SH-SY5Y (cell line): Measurements from ENCODE around the gene PPP6R1.

Experiments used
- GATA2 ChIP-seq: IDR thresholded peaks from 2 replicates; pipeline ENCODE4 v1.6.1; 2011; ENCODE audit warnings: mild to moderate bottlenecking, low read depth, low read length
- GATA3 ChIP-seq: IDR thresholded peaks from 2 replicates; pipeline ENCODE4 v1.6.1; 2011; ENCODE audit warnings: low read depth, mild to moderate bottlenecking, low read length, moderate library complexity

GRCh38 chr19:55220525-55220924 is 38.3 kb downstream of the PPP6R1 start:
- TF ChIP-seq GATA3 (no peak), GATA2 (no peak)
